ENCODE data around the gene HMGA1.
"Not testable (repeated sequence)": the region's sequence is repeated elsewhere in the genome, so short reads cannot be mapped to it uniquely, and the experiment has no call there.

The HMGA1 gene

DNA sequence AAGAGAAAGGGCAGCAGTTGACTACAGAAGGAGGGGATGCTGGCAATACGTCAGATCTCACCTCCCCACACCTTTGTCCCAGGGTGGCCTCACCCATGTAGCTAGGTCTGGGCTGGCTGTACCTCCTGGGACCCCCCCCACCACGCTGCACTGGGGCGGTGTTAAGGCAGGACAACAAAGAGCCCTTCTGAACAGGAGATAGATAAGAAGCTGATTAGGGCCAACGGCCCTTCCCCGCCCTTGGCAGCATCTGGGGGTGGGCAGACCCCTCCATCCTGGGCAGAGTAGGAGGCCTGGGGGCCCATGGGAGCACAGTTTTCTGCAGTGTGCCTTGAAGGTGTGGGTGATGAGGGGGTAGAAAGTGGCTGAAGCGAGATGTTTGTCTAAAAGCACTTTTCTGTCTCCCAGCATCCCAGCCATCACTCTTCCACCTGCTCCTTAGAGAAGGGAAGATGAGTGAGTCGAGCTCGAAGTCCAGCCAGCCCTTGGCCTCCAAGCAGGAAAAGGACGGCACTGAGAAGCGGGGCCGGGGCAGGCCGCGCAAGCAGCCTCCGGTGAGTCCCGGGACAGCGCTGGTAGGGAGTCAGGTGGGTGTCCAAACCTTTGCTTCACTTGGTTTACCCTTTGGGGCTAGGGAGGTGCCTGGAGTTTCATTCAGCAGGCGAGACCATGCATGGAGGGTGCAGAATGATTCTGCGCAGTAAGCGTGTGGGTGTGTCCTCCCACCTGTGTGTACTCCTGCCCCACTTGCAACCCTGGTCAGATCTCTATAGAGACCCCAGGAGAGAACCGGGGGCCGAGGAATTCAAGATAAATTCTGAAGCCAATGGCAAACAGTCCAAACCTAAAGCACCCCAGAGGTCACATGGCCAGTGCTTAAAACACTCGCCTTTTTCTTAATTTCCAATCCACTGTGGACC lies 3.9 kb downstream of the HMGA1 start:
- FAIRE-seq, result no peak

DNA sequence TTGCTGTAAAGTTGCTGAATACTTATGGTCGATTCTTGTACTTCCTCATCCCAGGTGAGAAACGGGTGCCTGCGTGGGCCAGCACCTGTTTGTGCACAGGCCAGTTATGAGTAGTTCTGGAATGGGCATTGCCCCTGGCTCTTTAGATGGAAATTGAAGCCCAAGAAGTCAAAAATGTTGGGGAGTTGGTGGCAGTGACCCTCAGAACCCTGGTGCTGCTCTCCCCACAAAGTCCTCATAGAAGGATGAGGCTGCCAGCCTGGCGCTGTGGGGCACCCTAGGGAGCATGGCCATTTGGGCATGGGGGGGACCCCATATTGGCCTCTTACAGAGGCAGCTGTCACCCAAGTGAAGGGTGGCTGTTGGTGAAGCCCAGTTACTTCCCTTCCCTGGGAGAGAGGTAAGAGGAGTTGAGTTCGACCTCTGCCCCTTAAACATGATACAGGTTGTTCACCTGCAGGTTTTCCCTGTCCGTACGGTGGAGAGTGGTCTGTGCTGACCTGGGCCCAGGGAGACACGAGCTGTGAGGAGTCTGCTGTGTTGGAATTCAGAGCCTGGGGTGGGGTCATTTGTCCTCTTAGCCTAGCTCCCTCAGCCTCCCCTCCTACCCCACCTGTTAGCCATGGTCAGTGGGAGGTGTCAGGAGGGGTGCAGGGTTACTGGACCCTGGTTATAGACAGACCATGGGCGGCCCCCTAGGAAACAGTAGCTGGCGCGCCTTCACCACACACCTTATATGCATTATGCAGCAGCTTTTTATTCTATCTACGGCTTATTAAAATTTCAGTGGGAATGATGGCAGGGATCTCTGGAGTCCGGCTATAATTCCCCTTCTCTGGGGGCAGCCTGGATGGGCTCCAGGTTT lies 4.9 kb downstream of the HMGA1 start:
- FAIRE-seq, result no peak

DNA sequence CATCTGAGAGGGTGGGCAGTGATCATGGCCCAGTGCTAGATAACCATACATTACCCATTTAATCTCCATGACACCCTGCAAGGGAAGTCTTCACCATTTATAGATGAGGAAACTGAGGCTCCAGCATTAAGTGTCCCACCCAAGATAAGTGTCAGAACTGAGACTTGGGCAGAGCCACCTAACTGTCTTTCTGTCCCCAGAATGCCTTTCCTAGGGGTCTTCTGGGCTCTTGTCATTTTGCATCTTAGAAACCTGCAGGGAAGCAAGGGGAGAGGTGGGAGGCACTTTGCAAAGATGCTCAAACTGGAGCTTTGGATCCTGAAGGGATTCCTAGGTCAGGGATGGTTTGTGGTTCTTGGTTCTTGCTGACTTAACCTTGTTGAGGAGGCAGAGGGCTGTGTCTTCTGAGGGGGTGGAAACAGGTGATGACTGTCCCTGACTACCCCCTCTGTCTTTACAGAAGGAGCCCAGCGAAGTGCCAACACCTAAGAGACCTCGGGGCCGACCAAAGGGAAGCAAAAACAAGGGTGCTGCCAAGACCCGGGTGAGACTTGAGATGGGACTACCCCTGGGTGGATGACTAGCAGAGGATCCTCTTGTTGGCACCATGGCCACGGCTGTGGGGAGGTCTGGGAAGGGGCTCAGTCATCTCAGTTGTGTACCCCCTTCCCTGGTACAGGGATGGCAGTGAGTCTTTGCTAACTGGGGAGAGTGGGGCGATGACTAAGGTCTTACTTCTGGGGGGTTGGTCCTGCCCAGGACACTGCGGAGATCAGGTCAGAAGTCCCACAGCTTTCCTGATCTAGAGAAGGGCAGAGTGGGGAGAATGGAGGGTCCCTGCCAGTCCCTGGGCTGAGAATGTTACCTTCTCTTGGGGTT lies 5.8 kb downstream of the HMGA1 start:
- FAIRE-seq, result no peak

DNA sequence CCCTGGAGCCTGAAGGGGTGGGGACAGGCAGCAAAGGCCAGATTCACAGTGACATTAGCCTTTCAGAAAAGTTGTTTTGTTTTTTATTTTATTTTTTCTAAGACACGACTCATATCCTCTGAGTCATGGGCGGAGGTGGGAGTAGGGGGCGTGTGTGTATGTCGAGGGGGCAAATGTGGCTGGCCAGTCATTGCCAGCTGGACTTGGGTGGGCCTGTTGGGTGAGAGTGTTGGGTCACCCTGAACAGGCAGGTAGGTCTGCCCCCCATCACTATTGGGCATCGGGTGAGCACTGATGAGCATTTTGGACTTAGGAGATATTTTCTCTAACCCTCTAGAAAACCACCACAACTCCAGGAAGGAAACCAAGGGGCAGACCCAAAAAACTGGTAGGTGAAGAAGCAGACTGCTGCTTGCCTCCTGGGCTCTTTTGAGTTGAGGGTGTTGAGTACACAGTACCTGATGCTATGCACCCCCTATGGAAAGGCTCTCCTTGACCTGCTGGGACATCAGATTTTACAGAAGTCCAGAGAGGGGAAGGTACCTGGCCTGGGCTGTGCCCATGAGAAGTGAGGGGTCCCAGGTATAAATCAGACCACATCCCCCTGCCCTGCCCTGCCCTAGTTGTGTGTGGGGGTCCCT lies 6.6 kb downstream of the HMGA1 start:
- no peak for FAIRE-seq

DNA sequence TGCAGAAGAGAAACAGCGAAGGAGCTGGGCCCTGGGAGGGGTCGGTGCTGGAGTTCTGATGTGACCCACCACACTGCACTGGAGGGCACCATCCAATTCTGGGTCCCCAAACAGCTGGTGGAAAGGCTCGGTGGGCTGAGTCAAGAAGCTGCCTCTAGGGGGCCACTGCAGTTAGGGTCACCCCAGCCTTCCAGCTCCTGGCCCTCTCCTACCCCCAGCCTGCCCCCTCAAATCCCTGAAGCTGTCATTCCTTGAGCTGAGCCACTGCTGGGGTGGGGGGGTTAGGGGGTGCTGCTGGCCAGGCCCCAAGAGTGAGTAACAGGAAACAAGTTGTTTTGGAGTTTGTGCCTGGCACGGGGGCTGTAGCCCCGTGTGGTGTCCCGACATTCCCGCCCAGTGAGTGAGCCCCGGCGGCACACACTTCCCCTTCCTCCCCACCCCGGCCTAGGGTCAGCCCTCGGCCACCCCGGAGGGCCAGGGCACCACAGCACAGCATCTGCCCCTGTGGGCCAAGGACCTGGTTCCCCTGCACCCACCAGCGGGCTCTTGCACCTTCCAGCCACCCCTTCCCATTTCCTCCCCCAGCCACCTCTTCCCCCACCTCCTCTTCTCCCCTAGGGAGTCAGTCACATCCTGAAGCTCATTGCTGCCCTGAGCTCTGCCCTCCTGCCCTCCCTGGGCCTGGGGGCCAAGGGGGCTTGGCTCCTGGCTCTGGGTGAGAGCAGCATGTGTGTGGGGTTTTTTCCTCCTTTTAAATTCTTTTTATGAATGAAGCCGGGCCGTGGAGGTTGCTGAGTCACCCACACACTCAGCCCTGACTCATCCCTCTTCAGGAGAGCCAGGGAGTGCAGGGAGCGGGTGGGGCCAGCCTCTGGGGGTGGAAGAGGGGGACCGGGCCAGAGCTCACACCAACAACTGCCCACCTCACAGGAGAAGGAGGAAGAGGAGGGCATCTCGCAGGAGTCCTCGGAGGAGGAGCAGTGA lies 7.5 kb downstream of the HMGA1 start:
- FAIRE-seq, result no peak

DNA sequence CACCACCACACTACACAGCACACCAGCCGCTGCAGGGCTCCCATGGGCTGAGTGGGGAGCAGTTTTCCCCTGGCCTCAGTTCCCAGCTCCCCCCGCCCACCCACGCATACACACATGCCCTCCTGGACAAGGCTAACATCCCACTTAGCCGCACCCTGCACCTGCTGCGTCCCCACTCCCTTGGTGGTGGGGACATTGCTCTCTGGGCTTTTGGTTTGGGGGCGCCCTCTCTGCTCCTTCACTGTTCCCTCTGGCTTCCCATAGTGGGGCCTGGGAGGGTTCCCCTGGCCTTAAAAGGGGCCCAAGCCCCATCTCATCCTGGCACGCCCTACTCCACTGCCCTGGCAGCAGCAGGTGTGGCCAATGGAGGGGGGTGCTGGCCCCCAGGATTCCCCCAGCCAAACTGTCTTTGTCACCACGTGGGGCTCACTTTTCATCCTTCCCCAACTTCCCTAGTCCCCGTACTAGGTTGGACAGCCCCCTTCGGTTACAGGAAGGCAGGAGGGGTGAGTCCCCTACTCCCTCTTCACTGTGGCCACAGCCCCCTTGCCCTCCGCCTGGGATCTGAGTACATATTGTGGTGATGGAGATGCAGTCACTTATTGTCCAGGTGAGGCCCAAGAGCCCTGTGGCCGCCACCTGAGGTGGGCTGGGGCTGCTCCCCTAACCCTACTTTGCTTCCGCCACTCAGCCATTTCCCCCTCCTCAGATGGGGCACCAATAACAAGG lies 8.5 kb downstream of the HMGA1 start:
- not testable (repeated sequence) for FAIRE-seq

DNA sequence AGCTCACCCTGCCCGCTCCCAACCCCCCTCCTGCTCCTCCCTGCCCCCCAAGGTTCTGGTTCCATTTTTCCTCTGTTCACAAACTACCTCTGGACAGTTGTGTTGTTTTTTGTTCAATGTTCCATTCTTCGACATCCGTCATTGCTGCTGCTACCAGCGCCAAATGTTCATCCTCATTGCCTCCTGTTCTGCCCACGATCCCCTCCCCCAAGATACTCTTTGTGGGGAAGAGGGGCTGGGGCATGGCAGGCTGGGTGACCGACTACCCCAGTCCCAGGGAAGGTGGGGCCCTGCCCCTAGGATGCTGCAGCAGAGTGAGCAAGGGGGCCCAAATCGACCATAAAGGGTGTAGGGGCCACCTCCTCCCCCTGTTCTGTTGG lies 9.1 kb downstream of the HMGA1 start:
- FAIRE-seq, result not testable (repeated sequence)

DNA sequence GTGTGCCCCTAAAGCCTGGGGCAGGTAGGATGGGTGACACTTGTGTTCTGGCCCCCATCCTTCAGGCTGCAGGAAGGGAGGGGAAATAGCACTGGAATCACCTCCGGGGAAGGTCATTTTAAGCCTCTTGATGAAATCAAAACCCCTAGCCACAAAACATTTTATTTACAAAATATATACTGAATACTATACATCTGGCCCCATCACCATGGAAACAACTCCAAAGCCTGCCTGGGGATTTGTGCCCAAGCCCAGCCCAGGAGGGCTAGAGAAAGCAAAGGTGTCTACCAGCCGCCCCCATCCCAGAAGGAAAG lies 9.5 kb downstream of the HMGA1 start:
- FAIRE-seq, result no peak

DNA sequence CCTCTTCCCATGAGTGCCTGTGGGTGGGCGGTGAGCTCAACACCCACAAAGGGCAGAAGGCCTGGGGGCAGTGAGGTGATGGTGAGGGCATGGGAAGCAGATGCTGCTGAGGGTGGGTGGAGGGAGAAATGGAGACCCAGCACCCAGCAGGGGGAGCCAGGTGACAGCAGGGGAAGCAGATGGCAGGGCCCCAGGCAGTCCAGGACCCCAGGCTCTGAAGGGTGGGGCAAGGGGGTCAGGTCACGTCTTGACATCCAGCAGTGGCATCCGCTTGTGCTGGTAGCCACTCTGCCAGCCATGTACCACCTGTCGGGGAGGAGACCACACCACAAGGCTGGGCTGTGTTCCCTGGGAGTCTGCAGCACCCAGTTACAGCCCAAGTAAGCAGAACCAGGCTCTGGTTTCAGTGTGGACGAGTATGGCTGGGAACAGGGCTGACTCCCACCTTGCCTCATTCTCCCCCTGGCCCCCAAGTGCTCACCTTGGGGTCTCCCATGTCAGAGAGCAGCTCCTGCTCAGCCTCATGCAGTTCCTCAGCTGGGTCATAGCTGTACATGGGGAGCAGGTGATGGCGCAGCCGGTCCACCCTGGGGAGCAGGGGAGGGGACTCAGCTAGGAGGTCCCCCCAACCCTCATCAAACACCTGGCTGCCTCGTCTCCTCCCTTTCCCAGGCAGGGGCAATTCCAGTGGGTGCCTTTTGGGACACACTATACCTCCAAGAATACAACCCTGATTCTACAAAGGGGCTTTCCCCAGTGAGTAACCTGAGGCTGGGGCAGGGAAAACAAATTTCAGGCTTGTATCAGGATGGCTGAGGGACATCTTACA lies 10.1 kb downstream of the HMGA1 start:
- no peak for FAIRE-seq

DNA sequence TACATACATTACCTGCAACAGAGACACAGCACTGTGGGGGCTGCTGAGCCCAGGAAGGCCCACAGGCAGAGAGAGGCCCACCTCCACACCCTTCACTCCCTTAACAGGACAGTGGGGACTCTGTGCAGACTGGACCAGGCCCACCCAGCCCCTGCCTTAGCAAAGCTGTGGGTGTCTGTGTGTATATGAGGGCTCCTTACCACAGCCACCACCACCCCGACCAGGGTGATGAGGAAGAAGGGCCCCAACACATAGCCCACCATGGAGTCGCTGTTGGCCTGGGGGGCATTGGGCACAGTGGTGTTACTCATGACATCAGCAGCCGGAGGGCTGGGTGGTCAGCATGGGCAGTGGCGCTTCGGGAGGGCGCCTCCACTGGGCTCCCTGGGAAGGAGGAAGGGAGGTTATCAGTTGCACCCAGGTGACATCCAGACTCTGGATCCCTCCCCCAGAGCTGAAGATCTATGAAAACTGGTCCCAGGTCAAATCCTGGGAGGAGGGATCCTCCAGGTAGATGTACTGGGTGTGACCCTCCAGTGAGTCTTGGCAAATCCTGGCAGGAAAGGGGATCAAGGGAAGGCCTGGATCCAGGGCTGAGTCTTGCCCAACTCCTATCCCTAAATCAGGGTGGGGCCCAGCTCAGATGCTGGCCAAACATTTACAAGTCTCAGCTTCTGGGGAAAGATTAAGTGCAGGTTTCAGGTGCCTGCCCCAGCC lies 11.0 kb downstream of the HMGA1 start:
- no peak for FAIRE-seq

DNA sequence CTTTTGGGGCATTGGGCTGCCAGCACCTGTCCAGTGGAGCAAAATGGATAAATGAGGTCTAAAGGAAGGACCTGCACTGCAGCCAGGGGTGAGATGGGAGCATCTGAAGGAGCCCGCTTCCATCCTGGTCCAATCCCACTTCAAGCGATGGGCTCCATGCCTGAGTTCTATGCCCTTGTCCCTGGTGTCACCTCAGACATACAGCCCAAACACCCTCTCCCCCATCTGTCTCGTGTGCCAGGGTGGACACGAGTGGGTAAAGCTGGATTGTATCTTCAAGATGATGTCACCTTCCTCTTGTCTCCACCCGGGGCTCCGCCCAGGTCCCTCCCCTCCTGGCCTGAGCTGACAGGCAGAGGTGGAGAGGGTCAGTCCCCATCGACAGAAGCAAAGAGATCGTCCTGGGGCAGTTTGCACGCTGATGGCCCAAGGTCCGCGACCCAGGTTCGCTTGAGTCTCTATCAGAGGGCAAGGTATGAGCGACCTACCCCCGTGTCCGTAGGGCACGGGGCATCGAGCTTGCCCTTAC lies 11.6 kb downstream of the HMGA1 start:
- no peak for FAIRE-seq

DNA sequence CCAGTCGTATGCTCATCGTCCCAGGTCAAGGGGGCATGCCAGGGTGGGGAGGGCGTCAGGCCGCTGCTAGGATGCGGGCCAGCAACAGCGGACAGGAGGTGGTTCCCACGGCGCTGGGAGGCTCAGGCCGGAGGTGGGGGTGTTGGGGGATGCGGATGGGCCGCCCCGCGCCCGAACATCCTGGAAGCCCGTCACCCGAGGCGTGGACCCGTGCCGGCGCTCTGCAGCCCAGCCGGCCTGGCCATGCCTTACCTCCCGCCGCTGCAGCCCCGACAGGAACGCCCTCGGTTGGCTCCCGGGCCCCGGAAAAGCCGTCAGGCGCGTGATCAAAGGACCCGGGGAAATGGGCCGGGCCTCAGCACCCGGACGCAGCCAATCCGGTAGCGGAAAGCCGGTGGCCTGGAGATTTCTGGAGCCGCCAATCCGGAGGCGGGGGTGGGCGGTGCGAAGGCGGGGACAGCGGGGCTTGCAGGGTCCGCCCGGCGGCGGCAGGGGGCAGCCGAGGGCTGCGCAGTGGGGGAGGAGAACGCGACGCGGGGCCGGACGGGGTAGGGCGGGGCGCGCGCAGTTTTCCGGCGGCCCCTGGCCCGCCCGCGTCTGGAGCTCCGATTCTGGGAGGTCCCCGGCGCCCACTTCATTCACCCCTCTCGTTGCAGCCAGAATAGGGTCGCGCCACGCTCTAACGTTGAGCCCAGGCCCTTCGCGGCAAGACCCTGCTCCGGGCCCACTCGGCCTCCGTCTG lies 12.2 kb downstream of the HMGA1 start, which contains the start of gene SMIM29:
TSS of gene SMIM29 (minus strand) at position 280 of the 742 bp plus-strand sequence. CDS start 1,215 bp downstream, outside the sequence.
- FAIRE-seq, result no peak

DNA sequence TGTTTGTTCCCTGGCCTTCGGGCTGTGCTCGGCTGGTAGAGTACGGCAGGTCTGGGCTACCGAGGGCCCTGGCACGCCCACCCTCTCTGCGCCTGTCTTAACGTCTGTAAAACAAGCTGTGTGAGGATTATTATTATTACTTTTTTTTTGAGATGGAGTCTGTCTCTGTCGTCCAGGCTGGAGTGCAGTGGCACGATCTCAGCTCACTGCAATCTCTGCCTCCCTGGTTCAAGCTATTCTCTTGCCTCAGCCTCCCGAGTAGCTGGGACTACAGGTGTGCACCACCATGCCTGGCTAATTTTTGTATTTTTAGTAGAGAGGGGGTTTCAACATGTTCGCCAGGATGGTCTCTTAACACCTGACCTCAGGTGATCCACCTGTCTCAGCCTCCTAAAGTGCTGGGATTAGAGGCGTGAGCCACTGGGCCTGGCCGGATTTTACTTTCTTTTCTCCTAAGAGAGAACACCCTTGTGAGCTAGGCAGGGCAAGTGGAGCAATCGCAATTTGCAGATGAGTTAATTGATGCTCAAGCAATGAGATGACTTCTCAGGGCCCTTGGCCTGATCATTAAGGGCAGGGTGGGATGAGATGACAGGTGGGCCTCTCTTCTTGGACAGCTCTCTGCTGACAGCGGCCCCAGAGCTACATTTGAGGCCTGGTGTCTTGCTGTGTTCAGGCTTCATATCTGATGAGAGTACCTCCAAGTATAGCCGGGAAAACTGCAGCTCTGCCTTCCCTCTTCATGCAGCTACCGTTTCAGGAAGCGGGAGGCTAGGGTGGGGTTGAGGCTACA lies 13.0 kb downstream of the HMGA1 start:
- FAIRE-seq, result no peak

DNA sequence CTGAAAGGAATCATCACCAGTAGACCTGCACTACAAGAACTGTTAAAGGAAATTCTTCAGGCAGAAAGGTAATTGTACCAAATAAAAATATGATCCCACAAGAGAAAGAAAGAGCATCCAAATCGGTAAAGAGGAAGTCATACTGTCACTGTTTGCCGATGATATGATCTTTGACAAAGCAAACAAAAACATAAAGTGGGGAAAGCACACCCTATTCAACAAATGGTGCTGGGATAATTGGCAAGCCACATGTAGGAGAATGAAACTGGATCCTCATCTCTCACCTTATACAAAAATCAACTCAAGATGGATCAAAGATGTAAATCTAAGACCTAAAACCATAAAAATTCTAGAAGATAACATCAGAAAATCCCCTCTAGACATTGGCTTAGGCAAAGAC lies 15.7 kb downstream of the HMGA1 start:
- FAIRE-seq, result not testable (repeated sequence)

DNA sequence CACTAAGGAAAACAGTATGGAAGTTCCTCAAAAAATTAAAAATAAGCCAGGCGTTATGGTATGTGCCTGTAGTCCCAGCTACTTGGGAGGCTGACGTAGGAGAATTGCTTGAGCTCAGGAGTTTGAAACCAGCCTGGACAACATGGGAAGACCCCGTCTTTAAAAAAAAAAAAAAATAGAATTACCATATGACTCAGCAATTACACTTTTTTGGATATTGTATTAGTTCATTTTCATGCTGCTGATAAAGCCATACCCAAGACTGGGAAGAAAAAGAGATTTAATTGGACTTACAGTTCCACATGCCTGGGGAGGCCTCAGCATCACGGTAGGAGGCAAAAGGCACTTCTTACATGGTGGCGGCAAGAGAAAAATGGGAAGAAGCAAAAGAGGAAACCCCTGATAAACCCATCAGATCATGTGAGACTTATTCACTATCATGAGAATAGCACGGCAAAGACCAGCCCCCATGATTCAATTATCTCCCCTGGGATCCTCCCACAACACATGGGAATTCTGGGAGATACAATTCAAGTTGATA lies 22.9 kb downstream of the HMGA1 start:
- no peak for FAIRE-seq

DNA sequence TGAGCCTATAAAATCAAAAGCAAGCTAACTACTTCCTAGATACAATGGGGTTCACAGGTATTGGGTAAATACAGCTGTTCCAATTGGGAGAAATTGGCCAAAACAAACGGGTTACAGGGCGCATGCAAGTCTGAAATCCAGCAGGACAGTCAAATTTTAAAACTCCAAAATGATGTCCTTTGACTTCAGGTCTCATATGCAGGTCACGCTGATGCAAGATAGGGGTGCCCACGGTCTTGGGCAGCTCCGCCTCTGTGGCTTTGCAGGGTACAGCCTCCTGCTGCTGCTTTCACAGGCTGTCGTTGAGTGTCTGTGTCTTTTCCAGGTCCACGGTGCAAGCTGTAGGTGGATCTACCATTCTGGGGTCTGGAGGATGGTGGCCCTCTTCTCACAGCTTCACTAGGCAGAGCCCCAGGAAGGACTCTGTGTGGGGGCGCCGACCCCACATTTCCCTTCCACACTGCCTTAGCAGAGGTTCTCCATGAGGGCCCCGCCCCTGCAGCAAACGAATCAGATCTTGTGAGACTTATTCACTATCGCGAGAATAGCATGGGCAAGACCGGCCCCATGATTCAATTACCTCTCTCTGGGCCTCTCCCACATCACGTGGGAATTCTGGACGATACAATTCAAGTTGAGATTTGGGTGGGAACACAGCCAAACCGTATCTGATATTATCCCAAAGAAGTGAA lies 24.0 kb downstream of the HMGA1 start:
- FAIRE-seq, result no peak

Data from colon (tissue), 2 donors.